Heart left ventricle (tissue), 13 donors: Measurements from ENCODE around the gene CREB3L1.

Experiments
- POLR2A ChIP-seq, 2 donors: fragments of 450-650 bp; IDR thresholded peaks; one replicate each; pipeline ENCODE4 v1.6.1; 2017; ENCODE audit warnings: antibody characterized with exemption in 2 of 2, mild to moderate bottlenecking in 2 of 2, moderate library complexity in 2 of 2
- TF ChIP-seq, protein P1 (sequence below), 12 donors: fragments of 200-600 bp; sonication (generic) in 4 of 12; IDR thresholded peaks; one replicate each; pipeline versions ENCODE4 v1.5.0 to v1.8.0; 2018 to 2022; ENCODE audit warnings: antibody characterized with exemption in 12 of 12, mild to moderate bottlenecking in 5 of 12
- donor health status: ischemic (EF 13 %, LVEDD 7.1; RV severe dilation, severe dysfunction).
- donor health status: DM: no; HTN: yes; CAD: no.
- donor health status: DM: no; HTN: no; CAD: no.
- donor health status: ischemic (EF 25% LVEDD 6.9; RV normal size, moderate dysfunction).
- donor health status: ischemic (EF 25% LVEDD 5.7; RV mildly dilated, moderate dysfunction).
- donor health status: ischemic (EF 35%, LVEDD 5.7; RV mildly dilated, moderate dysfunction).
- donor health status: nonischemic (EF 11% LVEDD 7.7; RV severe dilation, severe dysfunction).
- donor health status: DM: yes; HTN: yes; CAD: no.
- donor health status: PGD.
- donor health status: ischemic (EF 29% LVEDD 5.4; RV normal size, mild dysfunction).
- donor health status: nonischemic (EF 23%, LVEDD 6.1; RV moderate dilation, normal function).

DNA sequence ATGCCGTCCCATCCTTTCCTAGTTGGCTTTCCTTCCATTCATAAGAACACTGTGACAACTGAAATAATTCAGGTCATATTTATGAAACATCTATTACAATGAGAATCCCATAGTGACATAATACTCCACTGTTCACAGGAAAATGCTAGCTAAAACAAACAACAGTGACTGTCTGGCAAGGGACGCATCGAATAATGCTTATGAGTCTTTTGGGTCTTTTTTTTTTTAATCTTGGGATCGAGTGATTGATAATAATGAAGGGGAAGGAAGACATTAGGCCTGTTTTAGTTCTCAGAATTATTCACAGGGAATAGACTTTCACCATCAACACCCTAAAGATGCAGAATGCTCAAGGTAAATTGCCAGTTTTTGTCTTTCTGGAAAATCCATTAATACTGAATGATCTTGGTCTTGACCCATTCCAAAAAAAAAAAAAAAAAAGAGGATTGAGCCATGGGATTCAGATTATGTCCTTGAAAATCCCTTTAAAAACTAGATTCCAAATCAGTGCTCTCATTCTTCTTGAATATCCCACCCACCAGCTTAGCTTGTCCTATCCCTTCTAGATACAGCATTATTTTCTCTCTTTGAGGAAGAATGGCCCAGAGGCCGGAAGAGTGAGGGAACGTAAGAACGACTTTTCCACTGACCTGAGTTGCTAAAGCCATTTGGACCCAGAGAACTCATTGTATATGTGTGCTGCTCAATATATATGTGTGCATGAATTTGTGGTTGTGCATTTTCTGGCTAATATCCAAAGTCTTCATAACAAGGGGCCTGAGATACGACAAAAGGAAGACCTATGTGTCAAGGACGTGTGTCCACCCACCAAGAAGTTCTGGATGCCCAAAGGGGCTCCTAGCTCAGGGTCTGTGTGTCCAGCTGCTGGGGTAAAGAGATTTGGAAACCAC is 35.2 kb upstream of the CREB3L1 start:
- TF ChIP-seq, protein P1, sequence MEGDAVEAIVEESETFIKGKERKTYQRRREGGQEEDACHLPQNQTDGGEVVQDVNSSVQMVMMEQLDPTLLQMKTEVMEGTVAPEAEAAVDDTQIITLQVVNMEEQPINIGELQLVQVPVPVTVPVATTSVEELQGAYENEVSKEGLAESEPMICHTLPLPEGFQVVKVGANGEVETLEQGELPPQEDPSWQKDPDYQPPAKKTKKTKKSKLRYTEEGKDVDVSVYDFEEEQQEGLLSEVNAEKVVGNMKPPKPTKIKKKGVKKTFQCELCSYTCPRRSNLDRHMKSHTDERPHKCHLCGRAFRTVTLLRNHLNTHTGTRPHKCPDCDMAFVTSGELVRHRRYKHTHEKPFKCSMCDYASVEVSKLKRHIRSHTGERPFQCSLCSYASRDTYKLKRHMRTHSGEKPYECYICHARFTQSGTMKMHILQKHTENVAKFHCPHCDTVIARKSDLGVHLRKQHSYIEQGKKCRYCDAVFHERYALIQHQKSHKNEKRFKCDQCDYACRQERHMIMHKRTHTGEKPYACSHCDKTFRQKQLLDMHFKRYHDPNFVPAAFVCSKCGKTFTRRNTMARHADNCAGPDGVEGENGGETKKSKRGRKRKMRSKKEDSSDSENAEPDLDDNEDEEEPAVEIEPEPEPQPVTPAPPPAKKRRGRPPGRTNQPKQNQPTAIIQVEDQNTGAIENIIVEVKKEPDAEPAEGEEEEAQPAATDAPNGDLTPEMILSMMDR (IDR thresholded peaks at IDR 0.05) = no peak
- no peak for TF ChIP-seq POLR2A (IDR thresholded peaks at IDR 0.05)
